OCI-LY3 (cell line): ENCODE results near the gene ARPC1B.

Experiments
- H2AFZ ChIP-seq: fragments of 200-600, 300-600 bp; shearing (Covaris generic); 2 replicates; pipeline ENCODE4 v1.6.0; 2014; ENCODE audit warnings: antibody characterized with exemption, low read depth, low read length
- H3K27ac ChIP-seq: fragments of 200-600, 300-600 bp; sonication (generic); 2 replicates; pipeline ENCODE4 v1.5.1; 2014; ENCODE audit warnings: mild to moderate bottlenecking, low read length, moderate library complexity, mixed read lengths
- H3K27me3 ChIP-seq: fragments of 200-600, 300-600 bp; sonication (generic); 2 replicates; pipeline ENCODE4 v1.6.1; 2014; ENCODE audit warnings: low read depth, low read length, mixed read lengths
- H3K36me3 ChIP-seq: fragments of 200-600, 300-600 bp; sonication (generic); replicated peaks from 2 replicates; pipeline ENCODE3; 2014; ENCODE audit warnings: low read depth, low read length, mixed read lengths
- H3K4me1 ChIP-seq: fragments of 300-600, 200-600 bp; sonication (generic); 2 replicates; pipeline ENCODE4 v1.6.1; 2014; ENCODE audit warnings: low read length, mixed read lengths
- H3K4me2 ChIP-seq: fragments of 200-600, 300-600 bp; sonication (generic); 2 replicates; pipeline ENCODE4 v1.6.1; 2014; ENCODE audit warnings: low read length, mixed read lengths
- H3K4me3 ChIP-seq: fragments of 300-600, 200-600 bp; sonication (generic); 2 replicates; pipeline ENCODE4 v1.5.1; 2014; ENCODE audit warnings: antibody characterized with exemption, mild to moderate bottlenecking, low read length, moderate library complexity
- H3K79me2 ChIP-seq: fragments of 300-600, 200-600 bp; shearing (Covaris generic); 2 replicates; pipeline ENCODE4 v1.6.1; 2014; ENCODE audit warnings: mild to moderate bottlenecking, low read length, mixed read lengths
- H3K9ac ChIP-seq: fragments of 300-600, 200-600 bp; shearing (Covaris generic); 2 replicates; pipeline ENCODE4 v1.6.0; 2014; ENCODE audit warnings: mild to moderate bottlenecking, low read length, moderate library complexity
- H3K9me3 ChIP-seq: fragments of 200-600, 300-600 bp; shearing (Covaris generic); 2 replicates; pipeline ENCODE4 v1.6.1; 2014; ENCODE audit warnings: low read length, mixed read lengths; ENCODE audit not compliant: insufficient read depth
- H4K20me1 ChIP-seq: fragments of 200-600, 300-600 bp; sonication (generic); 2 replicates; pipeline ENCODE4 v1.6.1; 2016; ENCODE audit warnings: low read length, mixed read lengths; ENCODE audit not compliant: insufficient read depth
- CTCF ChIP-seq: fragments of 200-600, 300-600 bp; sonication (generic); IDR thresholded peaks from 2 replicates; pipeline ENCODE4 v1.5.1; 2014; ENCODE audit warnings: antibody characterized with exemption, low read length, low read depth
- EZH2phosphoT487 ChIP-seq: fragments of 200-600 bp; shearing (Covaris generic); IDR thresholded peaks from 2 replicates; pipeline ENCODE4 v1.6.1; 2018; ENCODE audit warnings: antibody characterized with exemption, mixed run types, low read depth

The ARPC1B gene

GRCh38 chr7:99392659-99393354 is 18.3 kb downstream of the ARPC1B start:
- H3K36me3 ChIP-seq, result peaks cover 66% of the 10 kb centered on the region

DNA sequence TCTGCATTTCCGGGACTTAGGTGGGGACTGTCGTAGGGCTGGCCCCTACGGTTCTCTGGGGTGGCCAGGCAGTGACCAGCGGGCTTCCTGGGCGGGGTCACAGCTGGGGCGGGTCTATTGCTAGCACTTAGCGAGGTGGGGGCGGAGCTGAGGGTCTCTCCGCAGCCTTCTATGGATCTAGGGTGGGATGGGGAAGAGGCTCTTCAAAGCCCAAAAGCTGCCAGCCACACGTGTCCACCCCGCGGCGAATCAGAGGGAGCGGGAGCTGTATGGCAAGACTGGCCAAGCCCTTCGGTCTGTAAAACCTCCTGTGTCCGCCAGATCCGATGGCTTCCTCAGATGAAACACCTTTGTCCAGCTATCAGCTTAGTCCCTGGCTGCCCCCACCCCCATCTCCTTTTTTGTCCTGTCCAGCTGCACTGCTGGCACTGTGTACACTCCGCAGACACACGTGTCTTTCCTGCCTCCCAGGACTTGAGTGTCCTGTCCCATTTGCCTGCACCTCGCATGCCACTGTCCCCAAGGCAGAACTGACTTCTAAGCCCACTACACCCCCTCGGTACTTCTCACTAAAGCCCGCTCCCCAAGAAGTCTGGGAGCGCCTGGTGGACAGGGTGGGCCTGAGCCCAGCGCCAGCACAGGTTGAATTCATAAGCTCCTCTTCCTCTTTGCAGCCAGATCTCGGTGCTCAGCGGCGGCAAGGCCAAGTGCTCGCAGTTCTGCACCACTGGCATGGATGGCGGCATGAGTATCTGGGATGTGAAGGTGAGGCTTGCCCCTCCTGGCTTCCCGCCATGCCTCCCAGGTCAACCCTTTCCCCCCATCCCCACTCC is 19.0 kb downstream of the ARPC1B start:
- no peak overlapping the region for H3K9ac ChIP-seq
- H3K4me2 ChIP-seq, result no peak overlapping the region
- H4K20me1 ChIP-seq, result peaks cover 17% of the 10 kb centered on the region; the same call in 1 of the 2 replicates
- H3K27ac ChIP-seq, result no peak overlapping the region
- H3K9me3 ChIP-seq, result no peaks in the 10 kb centered on the region
- no peak for TF ChIP-seq CTCF
- no peak for TF ChIP-seq EZH2phosphoT487
- H3K4me1 ChIP-seq, result peaks cover 6% of the 10 kb centered on the region; the same call in 1 of the 2 replicates
- H3K4me3 ChIP-seq, result no peak overlapping the region
- no peaks in the 10 kb centered on the region for H3K27me3 ChIP-seq
- peaks cover 6% of the 10 kb centered on the region; the same call in 1 of the 2 replicates for H3K79me2 ChIP-seq
- H2AFZ ChIP-seq, result no peak overlapping the region
- peaks cover 65% of the 10 kb centered on the region for H3K36me3 ChIP-seq

More at GRCh38 chr7:99392659-99393354, 18.3 kb downstream of the ARPC1B start:
- Histone ChIP-seq H3K79me2 (peaks cover 6% of the 10 kb centered on the region; the same call in 1 of the 2 replicates), H4K20me1 (peaks cover 17% of the 10 kb centered on the region; the same call in 1 of the 2 replicates), H3K27me3 (no peaks in the 10 kb centered on the region), H3K9ac (no peak overlapping the region; the same call in 1 of the 2 replicates), H3K9me3 (no peaks in the 10 kb centered on the region), H3K27ac (peak overlapping the region; percentile 13; the same call in 1 of the 2 replicates), H2AFZ (no peak overlapping the region), H3K4me3 (peak overlapping the region; percentile 49), H3K4me1 (peaks cover 6% of the 10 kb centered on the region; the same call in 1 of the 2 replicates), H3K4me2 (peak overlapping the region; percentile 44)
- TF ChIP-seq CTCF (no peak), EZH2phosphoT487 (no peak)

DNA sequence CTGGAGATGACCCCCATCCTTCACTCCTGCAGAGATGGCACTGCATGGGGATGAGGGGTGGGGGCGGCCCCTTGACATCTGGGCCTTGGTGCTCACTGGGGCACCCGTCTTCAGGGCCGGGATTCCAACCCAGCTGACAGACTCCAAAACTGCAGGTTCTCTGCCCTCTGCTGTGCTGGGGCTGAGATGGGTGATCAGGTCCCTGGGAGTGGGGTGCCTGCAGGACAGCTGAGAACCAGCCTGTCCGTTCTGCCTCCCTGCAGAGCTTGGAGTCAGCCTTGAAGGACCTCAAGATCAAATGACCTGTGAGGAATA is 19.6 kb downstream of the ARPC1B start:
- Histone ChIP-seq H3K27ac (no peak overlapping the region), H3K4me1 (peaks cover 6% of the 10 kb centered on the region; the same call in 1 of the 2 replicates), H3K9me3 (no peaks in the 10 kb centered on the region), H2AFZ (no peak overlapping the region), H3K4me2 (no peak overlapping the region), H3K79me2 (peaks cover 6% of the 10 kb centered on the region; the same call in 1 of the 2 replicates), H3K27me3 (no peaks in the 10 kb centered on the region), H3K36me3 (peaks cover 71% of the 10 kb centered on the region), H4K20me1 (peaks cover 17% of the 10 kb centered on the region), H3K4me3 (no peak overlapping the region), H3K9ac (no peak overlapping the region)
- no peak for TF ChIP-seq CTCF
- no peak for TF ChIP-seq EZH2phosphoT487
